NCI-H2107 treated with DMSO at 0.1 percent for 48 hours (cell line): Measurements from ENCODE around the gene ZFYVE21.

Experiments
- DNase-seq: peaks from one replicate; lab custom pipeline; 2025; ENCODE audit not compliant: unreplicated experiment; lab: John Stamatoyannopoulos, UW

The ZFYVE21 gene

GRCh38 chr14:103715052-103716000 lies at the start of gene ZFYVE21, which contains the start of gene XRCC3:
Gene ZFYVE21 (plus strand): TSS chr14:103715810. CDS start chr14:103715842, 32 bp downstream.
Gene XRCC3 (minus strand): TSS chr14:103715451. CDS start chr14:103711087, 4,364 bp downstream.
- peak; percentile 100 for DNase-seq

GRCh38 chr14:103667671-103668070 lies 47.9 kb upstream of the ZFYVE21 start:
- no peak for DNase-seq

GRCh38 chr14:103668117-103668516 lies 47.5 kb upstream of the ZFYVE21 start:
- DNase-seq = no peak

GRCh38 chr14:103669370-103669769 lies 46.2 kb upstream of the ZFYVE21 start:
- DNase-seq = no peak

- DNase-seq = no peak
Measured at GRCh38 chr14:103671911-103672310, 43.7 kb upstream of the ZFYVE21 start.

GRCh38 chr14:103675957-103676356 lies 39.7 kb upstream of the ZFYVE21 start:
- DNase-seq = no peak

- DNase-seq = no peak
Measured at GRCh38 chr14:103676881-103677675, 38.5 kb upstream of the ZFYVE21 start.

- DNase-seq = peak; percentile 6
Measured at GRCh38 chr14:103679351-103679750, 36.3 kb upstream of the ZFYVE21 start.

GRCh38 chr14:103680491-103681231 lies 34.9 kb upstream of the ZFYVE21 start:
- DNase-seq = no peak

- DNase-seq = no peak
Measured at GRCh38 chr14:103683139-103683538, 32.5 kb upstream of the ZFYVE21 start.

GRCh38 chr14:103684471-103684870 lies 31.1 kb upstream of the ZFYVE21 start:
- DNase-seq = no peak

GRCh38 chr14:103684871-103685270 lies 30.7 kb upstream of the ZFYVE21 start:
- no peak for DNase-seq

- DNase-seq = no peak
Measured at GRCh38 chr14:103685276-103686211, 30.1 kb upstream of the ZFYVE21 start.

GRCh38 chr14:103686831-103687485 lies 28.7 kb upstream of the ZFYVE21 start:
- DNase-seq = no peak

GRCh38 chr14:103687712-103688111 lies 27.9 kb upstream of the ZFYVE21 start:
- no peak for DNase-seq

GRCh38 chr14:103688441-103688840 lies 27.2 kb upstream of the ZFYVE21 start:
- DNase-seq = no peak

GRCh38 chr14:103688906-103689902 lies 26.4 kb upstream of the ZFYVE21 start:
- DNase-seq = no peak

GRCh38 chr14:103690332-103690731 lies 25.3 kb upstream of the ZFYVE21 start:
- no peak for DNase-seq
